ENCODE results near the gene OTOP2.
"Not testable (repeated sequence)": the region's sequence is repeated elsewhere in the genome, so short reads cannot be mapped to it uniquely, and the experiment has no call there.

OTOP2 gene

GRCh38 chr17:74961657-74962350, 37.7 kb downstream of the OTOP2 start:
- TF ChIP-seq, protein P1, sequence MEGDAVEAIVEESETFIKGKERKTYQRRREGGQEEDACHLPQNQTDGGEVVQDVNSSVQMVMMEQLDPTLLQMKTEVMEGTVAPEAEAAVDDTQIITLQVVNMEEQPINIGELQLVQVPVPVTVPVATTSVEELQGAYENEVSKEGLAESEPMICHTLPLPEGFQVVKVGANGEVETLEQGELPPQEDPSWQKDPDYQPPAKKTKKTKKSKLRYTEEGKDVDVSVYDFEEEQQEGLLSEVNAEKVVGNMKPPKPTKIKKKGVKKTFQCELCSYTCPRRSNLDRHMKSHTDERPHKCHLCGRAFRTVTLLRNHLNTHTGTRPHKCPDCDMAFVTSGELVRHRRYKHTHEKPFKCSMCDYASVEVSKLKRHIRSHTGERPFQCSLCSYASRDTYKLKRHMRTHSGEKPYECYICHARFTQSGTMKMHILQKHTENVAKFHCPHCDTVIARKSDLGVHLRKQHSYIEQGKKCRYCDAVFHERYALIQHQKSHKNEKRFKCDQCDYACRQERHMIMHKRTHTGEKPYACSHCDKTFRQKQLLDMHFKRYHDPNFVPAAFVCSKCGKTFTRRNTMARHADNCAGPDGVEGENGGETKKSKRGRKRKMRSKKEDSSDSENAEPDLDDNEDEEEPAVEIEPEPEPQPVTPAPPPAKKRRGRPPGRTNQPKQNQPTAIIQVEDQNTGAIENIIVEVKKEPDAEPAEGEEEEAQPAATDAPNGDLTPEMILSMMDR (IDR thresholded peaks at IDR 0.05; ENCODE audit: insufficient read depth, missing control alignments) = peak; percentile 95
- FAIRE-seq (no peak), DNase-seq (ENCODE audit: insufficient read length, low spot score) (peak; percentile 95)

DNA sequence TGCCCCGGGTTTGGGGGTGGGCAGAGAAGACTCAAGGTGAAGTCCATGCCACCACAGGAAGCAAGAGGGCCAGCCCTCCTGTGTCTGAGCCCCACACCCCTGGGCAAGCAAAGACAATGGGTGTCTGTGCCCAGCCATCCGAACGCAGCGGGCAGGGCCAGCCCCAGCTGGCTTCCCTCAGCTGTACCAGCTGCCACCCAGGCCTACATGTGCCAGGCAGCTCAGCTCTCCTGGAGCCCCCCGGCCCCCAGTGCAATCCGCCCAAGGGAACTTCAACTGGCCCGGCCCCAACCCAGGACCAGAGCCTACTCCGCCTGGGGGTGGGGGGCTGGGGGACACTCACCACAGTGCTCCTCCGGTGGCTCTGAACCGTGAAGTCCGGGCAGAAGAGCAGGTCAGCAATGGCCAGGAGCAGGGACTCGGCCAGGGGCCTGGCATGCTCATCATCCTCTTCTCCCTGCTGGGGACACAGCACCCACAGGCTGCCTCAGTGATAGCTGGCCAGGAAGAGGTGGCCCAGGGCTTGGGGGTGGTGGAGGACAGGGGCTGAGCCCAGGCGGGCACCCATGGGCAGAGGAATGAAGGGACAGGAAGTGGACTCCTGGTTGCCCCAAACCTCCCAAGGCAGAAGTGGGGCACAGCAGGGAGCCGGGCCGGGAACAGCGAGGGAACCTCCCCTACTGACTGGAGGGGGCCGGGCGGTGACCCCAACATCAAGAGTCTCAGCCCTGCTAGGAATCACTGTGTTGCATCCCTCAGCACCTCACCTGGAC, 38.7 kb downstream of the OTOP2 start:
- TF ChIP-seq, protein P1 (IDR thresholded peaks at IDR 0.05; ENCODE audit: insufficient read depth, missing control alignments) = no peak
- FAIRE-seq = no peak
- no peak for DNase-seq (ENCODE audit: insufficient read length, low spot score)

DNA sequence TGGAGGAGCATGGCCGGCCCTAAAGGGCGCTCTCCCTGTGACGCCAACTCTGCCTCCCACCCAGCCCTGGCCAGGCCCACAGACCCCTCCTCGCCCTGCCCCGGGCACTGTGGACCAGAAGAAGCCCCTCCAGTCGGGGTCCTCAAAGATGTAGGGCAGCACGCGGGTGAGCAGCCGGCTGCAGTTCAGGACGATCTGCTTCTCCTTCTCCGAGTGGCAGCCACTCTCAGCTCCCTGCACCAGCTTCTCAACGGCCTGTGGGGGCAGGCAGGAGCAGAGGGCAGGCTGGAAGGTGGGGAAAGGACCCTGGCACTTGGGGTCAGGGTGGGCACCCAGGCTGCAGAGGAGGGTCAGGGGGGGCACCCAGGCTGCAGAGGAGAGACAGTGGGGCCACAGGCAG, 39.6 kb downstream of the OTOP2 start:
- TF ChIP-seq, protein P1 (IDR thresholded peaks at IDR 0.05; ENCODE audit: insufficient read depth, missing control alignments) = no peak
- FAIRE-seq (no peak), DNase-seq (ENCODE audit: insufficient read length, low spot score) (no peak)

DNA sequence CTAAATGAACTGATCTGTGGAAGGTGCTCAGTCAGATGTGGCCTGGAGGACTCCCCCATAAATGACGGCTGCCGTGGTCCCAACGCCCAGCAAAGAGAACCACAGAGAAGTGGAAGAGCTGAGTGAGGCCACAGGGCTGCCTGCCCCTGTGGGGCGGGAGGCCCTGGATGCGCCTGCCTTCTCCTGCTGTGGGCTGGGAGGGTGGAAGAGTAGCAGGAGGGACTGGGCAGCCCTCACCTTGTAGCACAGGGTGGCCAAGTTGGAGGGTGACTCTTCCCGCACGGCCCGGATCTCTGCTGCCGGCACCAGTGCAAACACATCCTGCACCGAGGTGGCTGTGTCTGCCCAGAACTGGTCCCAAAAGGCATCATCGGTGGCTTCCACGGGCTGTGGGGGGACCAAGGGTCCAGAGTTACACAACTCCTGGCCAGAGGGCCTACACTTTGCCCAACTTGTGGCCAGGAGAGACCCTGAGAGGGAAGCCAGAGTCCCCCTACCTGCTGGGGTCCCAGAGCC, 40.2 kb downstream of the OTOP2 start:
- FAIRE-seq = no peak
- TF ChIP-seq, protein P1 (IDR thresholded peaks at IDR 0.05; ENCODE audit: insufficient read depth, missing control alignments) = no peak
- no peak for DNase-seq (ENCODE audit: insufficient read length, low spot score)

DNA sequence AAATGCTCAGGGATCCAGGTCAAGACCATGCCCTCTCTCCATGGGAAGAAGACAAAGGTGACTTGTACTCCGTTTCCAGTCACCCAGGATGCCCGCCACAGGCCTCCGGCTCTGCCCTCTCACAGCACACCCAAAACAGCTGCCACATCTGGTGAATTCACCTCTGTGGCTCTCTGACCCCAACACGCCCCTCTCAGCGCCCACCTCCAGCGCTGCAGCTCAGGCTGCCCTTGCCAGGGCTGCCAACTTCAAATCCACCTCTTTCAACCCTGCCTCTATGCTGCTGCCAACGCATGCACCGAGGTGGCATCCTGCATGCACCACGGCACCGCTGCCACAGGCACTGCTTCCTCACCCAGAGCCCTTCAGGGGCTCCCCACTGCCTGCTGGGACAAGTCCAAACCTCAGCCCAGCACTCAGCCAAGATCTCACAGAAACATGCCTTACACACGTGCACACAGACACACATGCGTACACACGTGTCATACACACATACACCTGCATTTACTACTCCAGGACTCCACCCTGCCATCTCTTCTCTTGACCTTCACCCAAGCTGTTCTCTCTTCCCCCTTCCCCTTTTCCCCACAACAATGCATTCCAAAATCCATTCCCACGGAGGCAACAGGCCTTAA, 41.0 kb downstream of the OTOP2 start:
- FAIRE-seq = no peak
- TF ChIP-seq, protein P1 (IDR thresholded peaks at IDR 0.05; ENCODE audit: insufficient read depth, missing control alignments) = no peak
- DNase-seq (ENCODE audit: insufficient read length, low spot score) = no peak

DNA sequence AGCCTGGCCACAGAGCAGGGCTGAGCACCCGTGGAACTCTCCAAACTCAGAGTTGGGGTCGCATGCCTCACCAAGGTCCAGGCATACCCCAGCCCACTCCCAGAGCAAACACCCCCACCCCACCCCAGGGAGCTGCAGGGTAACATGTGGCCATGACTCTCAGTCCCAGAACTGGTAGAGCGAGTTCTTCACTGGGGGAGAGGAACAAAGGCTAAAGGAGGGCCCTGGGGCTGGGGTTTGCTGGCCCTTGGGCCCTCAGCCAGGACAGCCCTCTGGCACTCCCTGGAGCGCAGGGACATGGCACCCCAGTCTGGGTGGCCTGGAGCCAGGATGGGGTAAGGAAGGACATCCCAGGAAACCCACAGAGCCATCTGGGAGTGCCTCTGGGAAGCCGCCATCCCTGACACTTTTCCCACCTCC, 44.3 kb downstream of the OTOP2 start:
- no peak for DNase-seq (ENCODE audit: insufficient read length, low spot score)
- no peak for FAIRE-seq
- TF ChIP-seq, protein P1 (IDR thresholded peaks at IDR 0.05; ENCODE audit: insufficient read depth, missing control alignments) = no peak

DNA sequence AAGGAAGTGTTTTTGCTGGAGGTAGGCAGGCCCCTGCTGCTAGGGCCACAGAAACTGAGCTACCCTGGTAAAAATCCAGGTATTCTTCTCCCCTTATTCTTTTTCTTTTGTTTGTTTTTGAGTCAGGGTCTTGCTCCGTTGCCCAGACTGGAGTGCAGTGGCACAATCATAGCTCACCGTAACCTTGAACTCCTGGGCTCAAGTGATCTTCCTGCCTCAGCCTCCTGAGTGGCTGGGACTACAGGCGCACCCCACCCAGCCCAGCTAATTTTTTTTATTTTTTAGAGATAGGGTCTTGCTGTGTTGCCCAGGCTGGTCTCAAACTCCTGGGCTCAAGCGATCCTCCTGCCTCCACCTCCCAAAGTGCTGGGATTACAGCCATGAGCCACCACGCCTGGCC, 45.4 kb downstream of the OTOP2 start:
- not testable (repeated sequence) for FAIRE-seq; DNase-seq (ENCODE audit: insufficient read length, low spot score)
